Measurements from ENCODE around the gene HSD3B7.

The HSD3B7 gene

DNA sequence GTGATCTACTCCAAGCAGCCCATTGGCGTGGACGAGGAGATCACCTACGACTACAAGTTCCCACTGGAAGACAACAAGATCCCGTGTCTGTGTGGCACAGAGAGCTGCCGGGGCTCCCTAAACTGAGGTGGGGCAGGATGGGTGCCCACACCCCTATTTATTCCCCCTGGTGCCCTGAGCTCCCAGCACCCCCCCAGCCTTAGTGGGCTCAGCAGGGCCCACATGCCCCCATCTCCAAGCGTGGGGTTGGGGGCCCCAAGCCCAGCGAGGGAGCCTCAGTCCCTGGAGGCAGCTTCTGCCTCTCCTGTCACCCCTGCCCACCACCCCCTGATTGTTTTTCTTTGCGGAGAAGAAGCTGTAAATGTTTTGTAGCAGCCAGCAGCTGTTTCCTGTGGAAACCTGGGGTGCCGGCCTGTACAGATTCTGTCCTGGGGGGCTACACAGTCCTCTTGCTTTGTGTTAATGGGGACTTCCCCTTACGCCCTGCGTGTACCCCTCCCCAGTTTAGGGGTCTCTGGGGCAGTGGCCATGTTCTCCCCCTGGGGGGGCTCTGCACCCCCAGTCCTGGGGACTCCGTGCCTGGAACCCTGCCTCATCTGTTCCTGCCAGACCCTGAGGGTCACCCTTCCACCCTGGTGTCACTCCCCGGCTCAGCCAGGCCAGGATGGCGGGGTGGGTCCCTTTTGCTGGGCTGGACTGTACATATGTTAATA lies 953 bp upstream of the HSD3B7 start:
- DNase-seq, result no peak

DNA sequence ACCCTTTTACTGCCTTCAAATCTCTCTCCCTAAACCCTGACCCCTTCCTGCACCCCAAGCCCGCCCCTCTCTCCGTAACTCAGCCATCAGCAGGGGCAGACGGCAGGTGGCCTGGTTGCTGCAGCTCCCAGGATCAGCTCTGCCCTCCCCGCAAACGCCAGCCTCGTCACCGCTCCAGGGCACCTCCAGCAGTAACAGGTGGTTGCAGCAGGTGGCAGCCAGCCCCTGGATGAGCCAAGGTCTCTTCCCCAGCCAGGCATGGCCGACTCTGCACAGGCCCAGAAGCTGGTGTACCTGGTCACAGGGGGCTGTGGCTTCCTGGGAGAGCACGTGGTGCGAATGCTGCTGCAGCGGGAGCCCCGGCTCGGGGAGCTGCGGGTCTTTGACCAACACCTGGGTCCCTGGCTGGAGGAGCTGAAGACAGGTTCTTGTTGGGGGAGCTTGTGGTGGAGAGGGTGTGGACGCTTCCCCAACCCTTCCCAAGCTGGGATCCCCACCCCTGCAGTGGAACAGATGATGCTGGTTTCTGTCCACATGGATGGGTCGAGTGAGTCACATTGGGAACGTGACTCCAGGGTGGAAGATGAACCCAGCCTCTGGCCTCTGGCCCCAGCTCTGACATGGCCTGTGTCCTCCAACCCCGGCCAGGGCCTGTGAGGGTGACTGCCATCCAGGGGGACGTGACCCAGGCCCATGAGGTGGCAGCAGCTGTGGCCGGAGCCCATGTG lies 558 bp downstream of the HSD3B7 start:
- DNase-seq, result no peak

DNA sequence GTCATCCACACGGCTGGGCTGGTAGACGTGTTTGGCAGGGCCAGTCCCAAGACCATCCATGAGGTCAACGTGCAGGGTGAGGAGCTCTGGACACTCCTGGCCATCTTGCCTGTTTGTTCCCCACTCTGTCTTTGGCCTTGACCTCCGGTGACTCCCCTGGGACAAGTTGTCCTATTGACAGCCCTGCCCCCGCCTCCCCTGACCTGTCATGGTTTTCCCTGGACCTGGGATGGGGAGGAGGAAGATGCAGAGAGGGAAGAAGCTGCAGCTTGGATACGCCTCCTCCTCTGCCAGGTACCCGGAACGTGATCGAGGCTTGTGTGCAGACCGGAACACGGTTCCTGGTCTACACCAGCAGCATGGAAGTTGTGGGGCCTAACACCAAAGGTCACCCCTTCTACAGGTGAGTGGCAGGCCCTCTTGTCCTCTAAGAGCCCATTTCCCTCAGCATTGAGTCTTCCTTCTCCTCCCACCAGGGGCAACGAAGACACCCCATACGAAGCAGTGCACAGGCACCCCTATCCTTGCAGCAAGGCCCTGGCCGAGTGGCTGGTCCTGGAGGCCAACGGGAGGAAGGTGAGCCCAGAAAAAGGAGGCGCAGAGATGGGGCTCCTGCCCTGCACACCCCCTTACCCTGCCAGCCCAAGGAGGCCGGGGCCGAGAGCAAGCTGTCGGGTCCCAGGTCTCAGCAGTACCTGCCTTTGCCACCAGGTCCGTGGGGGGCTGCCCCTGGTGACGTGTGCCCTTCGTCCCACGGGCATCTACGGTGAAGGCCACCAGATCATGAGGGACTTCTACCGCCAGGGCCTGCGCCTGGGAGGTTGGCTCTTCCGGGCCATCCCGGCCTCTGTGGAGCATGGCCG lies 1.4 kb downstream of the HSD3B7 start:
- DNase-seq, result no peak

DNA sequence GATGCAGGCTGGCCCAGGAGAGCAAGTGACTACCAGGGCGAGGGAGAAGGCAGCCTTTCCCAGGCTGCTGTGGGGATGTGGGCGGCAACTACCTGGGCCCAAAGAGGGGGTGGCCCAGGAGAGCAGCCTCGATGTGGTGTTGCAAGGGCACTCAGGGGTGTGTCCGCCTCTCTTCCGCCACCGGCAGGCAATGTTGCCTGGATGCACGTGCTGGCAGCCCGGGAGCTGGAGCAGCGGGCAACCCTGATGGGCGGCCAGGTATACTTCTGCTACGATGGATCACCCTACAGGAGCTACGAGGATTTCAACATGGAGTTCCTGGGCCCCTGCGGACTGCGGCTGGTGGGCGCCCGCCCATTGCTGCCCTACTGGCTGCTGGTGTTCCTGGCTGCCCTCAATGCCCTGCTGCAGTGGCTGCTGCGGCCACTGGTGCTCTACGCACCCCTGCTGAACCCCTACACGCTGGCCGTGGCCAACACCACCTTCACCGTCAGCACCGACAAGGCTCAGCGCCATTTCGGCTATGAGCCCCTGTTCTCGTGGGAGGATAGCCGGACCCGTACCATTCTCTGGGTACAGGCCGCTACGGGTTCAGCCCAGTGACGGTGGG lies 2.7 kb downstream of the HSD3B7 start:
- DNase-seq, result no peak

DNA sequence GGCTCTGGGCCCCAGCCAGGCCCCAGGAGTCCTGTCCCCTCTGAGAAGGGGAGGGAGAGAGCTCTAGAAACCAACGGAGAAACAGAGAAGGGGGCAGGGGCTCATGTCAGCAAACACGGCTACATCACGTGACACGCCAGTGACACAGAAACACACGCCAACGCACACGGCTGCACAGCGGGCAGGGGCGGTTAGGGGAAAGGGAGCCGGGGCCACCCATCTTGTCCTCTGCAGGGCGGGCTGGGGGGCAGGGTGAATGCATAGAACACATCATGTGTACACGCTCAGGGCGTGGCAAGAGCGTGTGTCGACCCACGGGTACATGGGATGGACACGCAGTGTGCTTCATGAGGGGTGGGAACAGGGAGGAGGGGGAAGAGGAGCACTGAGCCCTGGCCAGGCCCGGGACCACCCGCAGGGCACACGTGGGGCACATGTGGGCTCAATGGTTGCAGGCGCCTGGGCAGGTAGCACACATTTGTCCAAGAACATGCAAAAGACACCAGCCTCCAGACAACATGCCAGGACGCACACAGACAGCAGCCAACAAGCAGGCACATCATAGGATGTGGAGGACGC lies 4.6 kb downstream of the HSD3B7 start:
- no peak for DNase-seq

DNA sequence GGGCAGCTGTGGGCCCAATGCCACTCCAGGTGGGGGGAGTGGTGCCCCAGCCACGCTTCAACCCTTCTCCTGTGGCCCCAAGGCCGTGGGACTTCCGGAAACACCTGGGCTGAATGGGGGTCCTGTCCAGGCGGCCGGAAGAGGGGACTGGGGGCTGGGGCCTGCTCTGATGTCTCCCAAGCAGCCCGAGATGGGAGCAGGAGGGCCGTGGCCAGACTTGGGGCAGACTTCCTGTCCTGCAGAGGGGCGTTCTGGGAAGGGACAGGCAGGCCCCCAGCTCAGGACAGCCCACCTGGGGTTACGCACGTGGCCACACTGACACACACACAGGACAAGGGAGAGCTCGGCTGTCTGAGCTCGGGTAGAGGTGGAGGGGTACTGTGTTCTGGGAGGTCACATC lies 5.1 kb downstream of the HSD3B7 start:
- DNase-seq, result no peak

DNA sequence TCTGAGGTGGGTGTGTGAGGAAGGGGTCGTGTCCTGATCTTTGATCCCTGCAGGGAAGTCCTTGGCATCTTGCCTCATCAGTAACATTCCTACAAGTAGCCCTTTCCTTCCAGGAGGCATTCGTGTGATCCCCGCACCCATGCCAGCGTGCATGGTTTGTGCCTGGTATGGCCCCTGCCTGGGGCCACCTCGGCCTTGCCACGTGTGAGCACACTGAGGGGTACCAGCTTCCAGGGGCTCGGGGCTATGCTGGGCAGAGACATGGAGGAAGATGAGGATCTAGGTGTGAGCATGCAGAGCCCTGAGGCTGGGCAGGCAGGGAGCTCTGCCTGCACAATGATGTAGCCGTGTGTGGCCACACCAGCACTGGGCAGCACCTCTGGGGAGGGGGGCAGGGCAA lies 6.0 kb downstream of the HSD3B7 start:
- DNase-seq, result no peak

DNA sequence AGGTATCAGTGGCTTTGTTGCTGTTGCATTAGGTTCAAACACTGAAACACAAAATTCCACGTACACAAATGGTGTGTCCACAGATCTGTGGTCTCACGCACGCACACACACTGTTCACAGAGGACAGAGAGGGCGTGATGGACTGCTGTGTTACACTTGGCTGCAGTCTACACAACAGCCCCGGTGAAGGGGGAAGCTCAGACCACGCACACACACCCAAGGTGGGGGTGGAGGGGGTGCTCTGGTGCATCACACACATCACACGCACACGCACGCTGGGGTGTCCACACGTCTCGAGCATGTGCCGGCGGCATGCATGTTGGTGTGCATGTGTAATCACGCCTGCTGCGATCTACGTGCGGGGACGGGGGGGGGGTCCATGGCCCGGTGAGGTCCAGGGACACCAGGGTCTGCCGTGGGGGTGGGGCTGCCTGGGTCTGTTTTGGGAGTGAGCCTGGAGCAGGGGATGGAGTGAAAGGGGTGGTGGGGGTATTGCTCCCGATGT lies 7.3 kb downstream of the HSD3B7 start:
- no peak for DNase-seq

DNA sequence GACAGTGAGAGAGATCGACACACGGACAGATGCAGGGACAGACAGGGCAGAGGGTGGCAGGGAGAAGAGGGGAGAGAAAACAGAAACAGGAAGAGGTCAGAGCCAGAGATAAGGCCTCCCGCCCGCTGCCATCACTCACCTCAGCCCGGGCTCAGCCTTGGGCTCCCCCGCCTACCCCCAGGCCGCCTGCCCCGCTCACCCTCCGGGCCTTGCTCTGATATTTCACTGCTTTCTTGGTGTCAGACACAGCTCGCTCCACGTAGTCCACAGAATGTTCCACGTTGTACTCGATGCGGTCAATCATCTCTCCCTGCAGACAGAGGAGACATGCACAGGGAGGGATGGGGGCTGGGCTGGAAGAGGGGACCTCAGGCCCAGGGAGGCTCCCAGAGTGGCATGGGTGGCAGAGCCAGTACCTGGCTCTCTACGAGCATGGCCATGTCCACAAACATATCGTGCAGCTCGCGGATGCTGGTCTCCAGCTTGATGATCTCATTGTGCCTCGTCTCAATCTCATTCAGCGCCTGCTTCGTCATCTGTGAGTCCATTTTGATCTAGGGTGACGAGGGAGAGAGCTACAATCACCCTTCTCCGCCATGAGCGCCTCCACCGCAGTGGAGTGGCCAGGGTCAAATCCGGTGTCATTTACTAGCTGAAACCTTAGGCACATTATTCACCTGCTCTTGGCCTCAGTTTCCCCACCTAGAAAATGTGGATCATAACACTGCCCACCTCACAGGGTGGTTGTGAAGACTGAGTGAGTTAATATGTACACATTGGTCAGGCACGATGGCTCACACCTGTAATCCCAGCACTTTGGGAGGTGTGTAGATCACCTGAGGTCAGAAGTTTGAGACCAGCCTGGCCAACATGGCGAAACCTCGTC lies 8.2 kb downstream of the HSD3B7 start:
- DNase-seq, result no peak

DNA sequence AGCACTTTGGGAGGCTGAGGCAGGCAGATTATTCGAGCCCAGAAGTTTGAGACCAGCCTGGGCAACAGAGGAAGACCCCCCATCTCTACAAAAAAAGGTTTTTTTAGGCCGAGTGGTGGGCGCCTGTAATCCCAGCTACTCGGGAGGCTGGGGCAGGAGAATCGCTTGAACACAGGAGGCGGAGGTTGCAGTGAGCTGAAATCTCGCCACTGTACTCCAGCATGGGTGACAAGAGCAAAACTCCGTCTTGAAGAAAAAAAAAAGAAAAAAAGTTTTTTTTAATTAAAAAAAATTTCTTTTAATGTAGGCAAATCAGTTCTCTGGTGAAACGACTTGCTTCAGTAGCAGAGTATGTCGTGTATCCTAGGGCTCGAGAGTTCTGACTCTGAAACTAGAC lies 10.9 kb downstream of the HSD3B7 start:
- DNase-seq, result no peak

DNA sequence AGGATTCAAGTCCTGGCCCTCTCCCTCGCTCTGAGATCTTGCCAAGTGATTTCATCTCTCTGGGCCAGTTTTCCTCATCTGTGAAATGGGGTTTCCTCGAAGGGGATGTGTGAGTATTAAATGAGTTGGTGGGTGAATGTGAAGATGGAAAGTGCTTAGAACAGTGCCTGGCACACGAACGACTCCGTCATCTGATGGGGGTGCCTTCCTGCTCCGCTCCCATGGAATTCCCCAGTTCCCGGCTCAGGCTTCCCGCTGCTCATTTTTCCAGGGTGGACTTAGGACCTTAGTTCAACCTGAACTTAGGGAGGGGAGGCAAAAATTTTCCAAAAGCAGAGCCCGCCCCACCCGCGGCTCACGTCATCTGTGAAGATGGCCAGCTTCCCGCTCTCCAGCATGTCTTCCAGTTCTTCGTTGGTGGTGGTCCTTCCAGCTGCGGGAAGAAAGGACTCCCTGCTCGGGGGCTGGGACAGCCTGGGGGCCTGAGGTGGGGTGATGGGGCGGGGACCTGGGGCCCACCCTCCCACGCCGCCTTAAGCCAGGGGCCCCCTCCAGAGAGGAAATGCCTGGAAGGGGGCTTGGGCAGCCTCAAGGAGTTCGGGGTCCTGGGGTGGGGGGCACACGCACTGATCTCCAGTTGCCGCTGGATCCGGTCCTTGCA lies 11.4 kb downstream of the HSD3B7 start:
- DNase-seq, result no peak

DNA sequence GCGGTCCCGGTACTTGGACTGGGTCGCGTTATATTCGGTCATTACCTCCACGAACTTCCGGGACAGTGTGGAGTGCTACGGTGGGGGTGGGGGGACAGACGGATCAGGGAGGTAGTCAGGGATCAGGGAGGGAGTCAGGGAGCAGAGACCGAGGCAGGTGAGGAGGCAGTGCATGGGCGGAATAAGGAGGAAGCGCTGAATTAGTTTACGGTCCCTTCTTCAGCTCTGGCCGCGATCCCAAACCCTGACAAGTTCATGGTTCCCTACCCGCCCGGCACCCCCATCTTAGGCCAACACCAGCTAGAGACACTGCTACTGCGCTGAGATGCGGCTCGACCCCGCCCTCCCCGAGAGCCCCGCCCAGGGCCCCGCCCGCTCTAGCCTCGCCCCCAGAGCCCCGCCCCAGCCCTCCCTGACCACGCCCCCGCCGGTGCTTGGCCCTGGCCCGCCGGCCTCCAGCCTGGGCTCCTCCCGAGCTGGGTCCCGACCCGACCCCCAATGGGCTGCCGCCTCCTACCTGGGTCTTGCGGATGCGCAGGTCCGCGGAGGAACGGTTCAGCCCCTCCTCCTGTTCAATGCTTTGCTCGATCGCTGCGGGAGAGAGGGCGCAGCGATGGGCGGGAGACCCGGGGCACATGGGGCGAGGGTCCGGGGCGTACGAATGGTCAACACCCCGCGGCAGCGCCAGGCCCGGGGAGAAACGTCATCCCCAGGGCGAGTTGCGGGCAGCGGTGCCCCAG lies 12.1 kb downstream of the HSD3B7 start:
- DNase-seq, result peak; percentile 82 to 85

DNA sequence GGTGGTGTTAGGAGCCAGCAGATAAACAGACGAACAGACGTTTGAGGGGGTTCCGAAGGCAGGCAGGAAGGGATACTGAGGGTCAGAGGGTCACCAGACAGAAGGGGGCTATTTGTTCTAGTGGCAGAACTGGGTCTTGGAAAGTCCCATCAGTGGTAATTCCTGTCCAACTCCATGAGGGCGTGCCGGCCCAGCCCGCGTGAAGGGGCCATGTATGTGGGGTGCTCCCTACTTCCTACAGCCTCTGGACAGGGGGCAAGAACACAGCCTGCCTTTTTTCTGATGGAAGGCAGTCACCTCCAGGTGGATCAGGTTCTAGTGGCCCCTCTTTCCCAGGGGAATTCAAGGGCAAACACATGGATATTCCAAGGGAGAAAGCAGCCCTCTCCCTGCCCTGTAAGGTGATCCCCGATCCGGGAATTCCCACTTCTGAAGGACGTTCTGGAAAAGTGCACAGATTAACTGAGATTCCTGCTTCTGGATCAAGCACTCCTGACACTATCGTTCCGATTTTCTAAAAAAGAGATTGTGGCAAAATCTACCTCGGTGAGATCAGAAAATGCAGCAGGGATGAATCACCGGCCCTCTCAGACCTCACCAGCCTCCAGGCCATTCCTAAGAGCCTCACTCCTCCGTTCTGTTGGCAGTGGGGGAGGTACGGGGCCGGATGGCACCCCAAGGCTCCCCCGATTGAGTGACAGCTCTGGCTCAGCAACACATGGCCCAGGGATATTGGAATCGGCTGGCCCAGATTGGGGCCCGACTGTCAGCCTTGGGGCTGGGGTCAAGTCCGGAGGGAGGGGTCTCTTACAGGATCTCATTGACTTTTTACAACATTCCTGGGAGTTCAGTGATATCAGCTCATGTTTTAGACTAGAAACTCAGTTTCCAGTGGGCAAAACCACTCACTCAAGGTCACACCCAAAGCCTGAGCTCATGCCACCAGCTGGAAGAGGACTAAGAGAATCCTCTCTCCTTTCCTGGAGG lies 13.0 kb downstream of the HSD3B7 start:
- DNase-seq, result no peak

DNA sequence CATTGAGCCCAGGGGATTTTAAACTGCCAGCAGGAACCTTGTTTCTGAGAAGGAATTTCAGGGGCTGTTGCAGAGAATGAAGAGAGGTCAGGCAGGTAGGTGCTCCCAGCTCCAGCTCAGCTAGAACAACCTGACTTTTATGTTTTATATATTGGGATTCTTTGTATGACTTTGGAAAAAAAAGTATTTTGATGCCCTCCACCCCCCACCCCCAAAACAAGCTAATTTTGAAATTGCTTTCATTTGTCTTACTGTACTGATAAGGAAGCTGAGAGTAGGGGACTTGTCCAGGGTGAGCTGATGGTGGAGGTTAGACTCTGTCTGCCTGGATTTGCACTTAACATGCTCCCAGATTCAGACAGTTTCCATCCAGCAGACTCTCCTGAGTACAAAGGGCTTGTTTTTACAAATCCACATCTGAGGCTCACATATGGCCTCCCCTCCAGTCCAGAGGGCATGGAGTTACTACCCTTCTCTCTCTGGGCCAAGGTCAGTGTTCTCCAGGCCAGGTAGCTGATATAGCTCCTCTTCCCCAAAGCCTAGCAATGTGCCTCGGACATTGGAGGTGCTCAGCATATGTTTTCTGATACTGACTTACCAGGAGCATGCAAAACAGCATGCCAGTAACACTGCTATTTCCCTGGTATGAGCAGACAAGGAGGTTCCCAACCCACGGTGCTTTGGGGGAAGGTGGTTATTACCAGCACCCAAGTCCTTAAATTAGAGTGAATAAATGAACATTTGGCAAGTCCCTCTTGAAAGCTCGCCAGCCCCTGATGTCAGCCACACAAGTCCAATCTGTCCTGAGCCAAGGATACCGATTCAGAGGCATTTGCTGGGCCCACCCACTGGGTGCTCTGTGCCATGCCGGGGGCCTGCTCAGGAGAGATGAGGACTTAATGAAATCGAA lies 14.1 kb downstream of the HSD3B7 start:
- no peak for DNase-seq

DNA sequence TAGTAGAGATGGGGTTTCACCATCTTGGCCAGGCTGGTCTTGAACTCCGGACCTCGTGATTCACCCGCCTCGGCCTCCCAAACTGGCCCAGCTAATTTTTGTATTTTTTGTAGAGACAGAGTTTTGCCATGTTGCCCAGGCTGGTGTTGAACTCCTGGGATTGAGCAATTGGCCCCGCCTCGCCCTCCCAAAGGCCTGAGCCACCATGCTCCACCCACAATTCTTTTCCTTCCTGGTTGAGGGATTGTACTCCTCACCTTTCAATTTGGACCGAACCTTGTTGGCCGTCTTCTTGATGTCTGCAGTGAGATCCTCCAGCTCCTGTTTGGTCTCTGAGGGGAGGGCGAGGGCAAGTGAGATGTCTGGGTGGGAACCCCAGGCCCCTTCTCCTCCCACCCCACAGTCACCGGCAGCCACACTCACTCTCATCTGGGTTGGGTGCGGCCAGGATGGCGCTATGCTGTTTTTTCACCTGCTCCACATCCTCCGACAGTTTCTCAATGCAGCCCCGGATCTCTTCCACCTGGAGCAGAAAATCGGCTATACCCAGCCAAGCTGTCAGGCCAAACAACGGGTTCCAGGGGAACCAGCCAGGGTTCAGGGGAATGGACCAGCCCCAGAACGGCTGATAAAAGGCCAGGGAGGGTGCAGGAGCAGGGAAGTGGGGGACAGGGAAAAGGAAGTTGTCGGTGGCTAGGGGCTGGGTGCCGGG lies 15.8 kb downstream of the HSD3B7 start:
- no peak for DNase-seq

DNA sequence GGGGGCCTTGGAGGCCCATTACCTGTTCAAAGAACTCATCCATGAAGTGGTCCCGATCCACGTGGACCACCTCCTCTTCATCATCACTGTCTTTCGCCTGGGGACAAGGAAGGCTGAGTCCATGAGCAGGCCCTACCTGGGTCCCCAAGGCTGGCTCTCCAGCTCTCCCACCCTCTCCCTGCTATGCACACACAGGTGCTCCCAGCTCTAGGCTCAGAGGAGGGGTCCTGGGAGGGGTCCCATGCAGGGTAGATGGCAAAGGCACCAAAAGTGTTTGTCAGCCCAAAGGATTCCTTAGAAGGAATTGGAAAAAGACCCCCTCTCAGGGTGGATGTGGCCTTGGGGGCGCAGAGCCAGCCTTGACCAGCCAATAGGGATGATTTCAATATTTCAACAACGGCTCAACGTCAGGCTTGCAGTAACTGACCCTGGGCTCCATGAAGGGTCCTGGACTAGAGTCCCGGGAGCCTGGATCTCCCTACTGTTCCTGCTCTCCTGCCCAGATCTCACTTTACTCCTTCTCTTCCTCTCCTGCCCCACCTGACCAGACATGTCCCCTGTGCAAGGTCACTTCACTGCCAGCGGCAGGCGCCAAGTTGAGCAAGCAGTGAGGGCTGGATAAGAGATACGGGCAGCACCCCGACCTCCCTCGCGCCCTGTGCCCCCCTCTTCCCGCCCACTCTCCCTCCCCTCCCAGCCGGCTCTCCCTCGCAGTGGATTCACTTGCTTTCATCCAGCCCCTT lies 16.7 kb downstream of the HSD3B7 start:
- no peak for DNase-seq
